ENCODE measurements around the gene PDK3.

DNA sequence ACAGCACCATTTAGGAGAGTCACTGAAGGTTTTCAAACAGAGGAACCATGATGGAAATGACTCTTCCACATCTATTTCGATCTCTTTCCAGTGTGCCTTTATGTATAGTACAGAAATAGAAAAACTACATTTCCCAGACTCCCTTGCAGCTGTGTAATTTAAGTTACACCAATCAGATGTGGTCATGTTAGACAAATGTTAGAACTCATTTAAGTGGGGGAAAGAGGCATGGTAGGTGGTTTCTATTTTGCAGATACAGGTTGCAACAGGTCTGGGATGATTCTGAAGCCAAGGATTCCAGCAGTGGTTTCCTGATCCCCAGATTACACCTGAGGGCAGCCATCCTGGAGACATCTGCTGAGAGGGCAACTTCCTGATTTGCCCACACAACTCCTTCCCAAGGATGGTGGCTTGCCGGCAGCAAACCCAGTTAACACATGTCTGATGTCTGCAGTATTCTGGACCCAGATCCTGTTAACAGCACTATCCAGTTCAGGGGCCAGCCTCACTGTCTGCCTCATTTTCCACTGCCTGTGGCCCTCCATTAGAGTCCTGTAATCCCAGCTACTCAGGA, 38.7 kb upstream of the PDK3 start:
- TF ChIP-seq, protein P1, sequence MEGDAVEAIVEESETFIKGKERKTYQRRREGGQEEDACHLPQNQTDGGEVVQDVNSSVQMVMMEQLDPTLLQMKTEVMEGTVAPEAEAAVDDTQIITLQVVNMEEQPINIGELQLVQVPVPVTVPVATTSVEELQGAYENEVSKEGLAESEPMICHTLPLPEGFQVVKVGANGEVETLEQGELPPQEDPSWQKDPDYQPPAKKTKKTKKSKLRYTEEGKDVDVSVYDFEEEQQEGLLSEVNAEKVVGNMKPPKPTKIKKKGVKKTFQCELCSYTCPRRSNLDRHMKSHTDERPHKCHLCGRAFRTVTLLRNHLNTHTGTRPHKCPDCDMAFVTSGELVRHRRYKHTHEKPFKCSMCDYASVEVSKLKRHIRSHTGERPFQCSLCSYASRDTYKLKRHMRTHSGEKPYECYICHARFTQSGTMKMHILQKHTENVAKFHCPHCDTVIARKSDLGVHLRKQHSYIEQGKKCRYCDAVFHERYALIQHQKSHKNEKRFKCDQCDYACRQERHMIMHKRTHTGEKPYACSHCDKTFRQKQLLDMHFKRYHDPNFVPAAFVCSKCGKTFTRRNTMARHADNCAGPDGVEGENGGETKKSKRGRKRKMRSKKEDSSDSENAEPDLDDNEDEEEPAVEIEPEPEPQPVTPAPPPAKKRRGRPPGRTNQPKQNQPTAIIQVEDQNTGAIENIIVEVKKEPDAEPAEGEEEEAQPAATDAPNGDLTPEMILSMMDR (IDR thresholded peaks at IDR 0.05 in 8 of 11, conservative IDR thresholded peaks at IDR 0.05 in 3 of 11), result no peak
- TF ChIP-seq POLR2A (IDR thresholded peaks at IDR 0.05) (no peak), POLR2AphosphoS5 (IDR thresholded peaks at IDR 0.05) (no peak)

All from spleen (tissue), 7 donors.